K562 (cell line): ENCODE results near the gene ADAMTS14. TPM values are rescaled to one million over a fixed set of nuclear protein-coding genes. Genes with fewer than 3 reads are reported as not detected.

Experiments used
- ATAC-seq: fragments of 200-7000 bp; cut with Tn5 transposase; 3 replicates; pipeline ENCODE4 v1.9.1; 2020; ENCODE audit warnings: moderate library complexity
- BruUV-seq: library from RNA; stranded (reverse); fragments of 400-500 nt; replicated peaks from 2 replicates; lab custom pipeline; 2021; lab: Mats Ljungman, UMichigan
- CTCF ChIA-PET: fragments of 300-600 bp; formaldehyde crosslinking; extraction: SDS; loops from one replicate; lab custom pipeline; 2021; ENCODE audit warnings: low intra/inter-chr PET ratio; lab: Yijun Ruan, JAX
- POLR2A ChIA-PET: fragments of 300-600, 350-650 bp; sonication (Branson Sonifier 250); formaldehyde crosslinking; extraction: SDS; loops from one replicate; lab custom pipeline; 2021; ENCODE audit warnings: antibody characterized with exemption, inconsistent platforms; lab: Yijun Ruan, JAX
- DNase-seq, 4 experiments: peaks; one replicate each; pipeline versions ENCODE4 v3.0.0 to v3.0.0-alpha.2; 2011 to 2018; ENCODE audit warnings: low spot score in 3 of 4, mixed read lengths in 3 of 4; ENCODE audit errors: extremely low read depth in 1 of 4
- FAIRE-seq: peaks from 2 replicates; lab custom pipeline; 2011; peaks lifted over from hg19 to GRCh38; lab: Jason Lieb, UNC
- H2AFZ ChIP-seq: 2 replicates; pipeline ENCODE4 v1.6.0; 2011; ENCODE audit warnings: low read depth, low read length, control low read depth, inconsistent platforms
- H3K27ac ChIP-seq: fragments of 200-600 bp; 3 replicates; pipeline ENCODE4 v1.8.0; 2011; ENCODE audit warnings: low read depth, mild to moderate bottlenecking, control low read depth, inconsistent platforms, low read length, moderate library complexity, mixed read lengths; ENCODE audit errors: extremely low read depth
- H3K27me3 ChIP-seq, 2 experiments: fragments of 300-600 bp in 1 of 2; 2 replicates in 1 of 2; 3 replicates in 1 of 2; pipeline versions ENCODE4 v1.6.0 to v1.8.0; 2011; ENCODE audit warnings: inconsistent platforms in 2 of 2, low read length in 2 of 2, mild to moderate bottlenecking in 1 of 2, mixed read lengths in 1 of 2, moderate library complexity in 1 of 2; ENCODE audit not compliant: control insufficient read depth in 2 of 2, insufficient read depth in 2 of 2
- H3K36me3 ChIP-seq: fragments of 300-600 bp; 3 replicates; pipeline ENCODE4 v1.8.0; 2011; ENCODE audit warnings: mild to moderate bottlenecking, low read length, inconsistent platforms; ENCODE audit not compliant: control insufficient read depth, insufficient read depth
- H3K4me1 ChIP-seq, 2 experiments: fragments of 200-600 bp in 1 of 2; replicated peaks in 1 of 2; 2 replicates in 1 of 2; 3 replicates in 1 of 2; pipeline versions ENCODE4 v1.5.1 to v1.8.0; 2011; ENCODE audit warnings: inconsistent platforms in 2 of 2, low read length in 2 of 2, mild to moderate bottlenecking in 1 of 2, mixed read lengths in 1 of 2, moderate library complexity in 1 of 2; ENCODE audit not compliant: control insufficient read depth in 2 of 2, insufficient read depth in 2 of 2
- H3K4me2 ChIP-seq: 2 replicates; pipeline ENCODE4 v1.6.1; 2011; ENCODE audit warnings: low read length, control low read depth, inconsistent platforms, mixed read lengths; ENCODE audit not compliant: insufficient read depth
- H3K4me3 ChIP-seq: fragments of 200-600 bp; sonication (generic), shearing (Covaris generic); 2 replicates; pipeline ENCODE4 v1.5.1; 2016; ENCODE audit warnings: control low read depth, inconsistent platforms
- H3K79me2 ChIP-seq: fragments of 200-600 bp; 3 replicates; pipeline ENCODE4 v1.8.0; 2011; ENCODE audit warnings: low read length, inconsistent platforms; ENCODE audit not compliant: control insufficient read depth, insufficient read depth
- H3K9ac ChIP-seq, 2 experiments: 2 replicates each; pipeline versions ENCODE4 v1.6.0 to v1.6.1; 2011; ENCODE audit warnings: low read depth in 2 of 2, low read length in 2 of 2, control low read depth in 1 of 2, inconsistent platforms in 1 of 2, mild to moderate bottlenecking in 1 of 2, mixed read lengths in 1 of 2; ENCODE audit not compliant: insufficient read depth in 1 of 2
- H3K9me1 ChIP-seq: one replicate; pipeline ENCODE4 v1.6.0; 2011; ENCODE audit warnings: inconsistent platforms, mild to moderate bottlenecking, low read length, moderate library complexity; ENCODE audit not compliant: control insufficient read depth, insufficient read depth
- H3K9me3 ChIP-seq: replicated peaks from 2 replicates; pipeline ENCODE4 v1.5.1; 2011; ENCODE audit warnings: low read depth, low read length, inconsistent platforms; ENCODE audit not compliant: control insufficient read depth, insufficient read depth
- H4K20me1 ChIP-seq: replicated peaks from 2 replicates; pipeline ENCODE4 v1.6.1; 2011; ENCODE audit warnings: low read length, inconsistent platforms, mixed read lengths; ENCODE audit not compliant: control insufficient read depth, insufficient read depth
- ARID1B ChIP-seq: fragments of 450-650 bp; IDR thresholded peaks from 2 replicates; pipeline ENCODE4 v1.6.1; 2016; ENCODE audit warnings: antibody characterized with exemption, mild to moderate bottlenecking, inconsistent platforms
- CBFA2T2 ChIP-seq: fragments of 450-650 bp; conservative IDR thresholded peaks from 2 replicates; pipeline ENCODE4 v1.6.1; 2017; ENCODE audit warnings: mild to moderate bottlenecking
- CBFA2T3 ChIP-seq: fragments of 450-650 bp; IDR thresholded peaks from 2 replicates; pipeline ENCODE4 v1.6.1; 2017
- DDX20 ChIP-seq: fragments of 450-650 bp; IDR thresholded peaks from 2 replicates; pipeline ENCODE4 v1.6.1; 2016; ENCODE audit warnings: missing genetic modification characterization, low read depth, mild to moderate bottlenecking, missing compliant biosample characterization, moderate library complexity
- ELF4 ChIP-seq: fragments of 450-650 bp; formaldehyde crosslinking; IDR thresholded peaks from 2 replicates; pipeline ENCODE4 v1.4.0; 2022; ENCODE audit warnings: missing genetic modification characterization
- EP300 ChIP-seq: IDR thresholded peaks from 2 replicates; pipeline ENCODE4 v1.6.1; 2012; ENCODE audit warnings: low read length, improper control_type of control experiment
- KLF16 ChIP-seq: IDR thresholded peaks from 2 replicates; pipeline ENCODE4 v1.6.1; 2016; ENCODE audit warnings: antibody characterized with exemption
- TCF3 ChIP-seq: sonication (generic); formaldehyde crosslinking; IDR thresholded peaks from 2 replicates; pipeline ENCODE4 v1.4.0; 2020; ENCODE audit warnings: mild to moderate bottlenecking, missing genetic modification reagents
- TCF7L2 ChIP-seq: fragments of 150-350 bp; IDR thresholded peaks from 2 replicates; pipeline ENCODE4 v1.6.1; 2016; ENCODE audit warnings: low read depth, mild to moderate bottlenecking, low read length, moderate library complexity
- TEAD4 ChIP-seq, 2 experiments: sonication (generic) in 1 of 2; formaldehyde crosslinking in 1 of 2; IDR thresholded peaks; 2 replicates each; pipeline versions ENCODE4 v1.6.1 to v1.8.0; 2012 to 2022; ENCODE audit warnings: borderline replicate concordance in 1 of 2, inconsistent platforms in 1 of 2, low read length in 1 of 2, mild to moderate bottlenecking in 1 of 2, missing genetic modification reagents in 1 of 2
- VEZF1 ChIP-seq: fragments of 200-800 bp; sonication (Bioruptor generic); IDR thresholded peaks from 2 replicates; pipeline ENCODE4 v1.6.1; 2017; ENCODE audit warnings: missing genetic modification characterization, missing compliant biosample characterization
- ZNF23 ChIP-seq: fragments of 250-450 bp; sonication (Bioruptor Pico); IDR thresholded peaks from 2 replicates; pipeline ENCODE4 v1.4.0; 2020; ENCODE audit warnings: mild to moderate bottlenecking
- ZNF311 ChIP-seq: fragments of 250-450 bp; sonication (Bioruptor Pico); IDR thresholded peaks from 2 replicates; pipeline ENCODE4 v1.4.0; 2020; ENCODE audit warnings: mild to moderate bottlenecking, moderate library complexity
- ZNF431 ChIP-seq: sonication (generic); formaldehyde crosslinking; IDR thresholded peaks from 2 replicates; pipeline ENCODE4 v1.8.0; 2022; ENCODE audit warnings: mild to moderate bottlenecking, missing genetic modification reagents
- ZNF583 ChIP-seq: fragments of 250-450 bp; sonication (Bioruptor Pico); IDR thresholded peaks from 2 replicates; pipeline ENCODE4 v1.4.0; 2020
- ZNF639 ChIP-seq, 2 experiments: fragments of 200-800 bp in 1 of 2; sonication (Bioruptor generic) in 1 of 2; sonication (generic) in 1 of 2; formaldehyde crosslinking in 1 of 2; IDR thresholded peaks in 1 of 2; conservative IDR thresholded peaks in 1 of 2; 2 replicates each; pipeline versions ENCODE4 v1.5.0 to v1.6.1; 2016 to 2020; ENCODE audit warnings: missing compliant biosample characterization in 1 of 2, missing genetic modification characterization in 1 of 2, missing genetic modification reagents in 1 of 2
- WGBS: fragments of 100-300 bp; shearing (Covaris generic); methylation state at CpG from one replicate; pipeline ENCODE4 v1.1.6; 2016; ENCODE audit warnings: low coverage, mixed read lengths; ENCODE audit not compliant: insufficient coverage; ENCODE audit errors: missing lambda C conversion rate; 5-methylcytosine and 5-hydroxymethylcytosine counted together
- in situ Hi-C: fragments of 300-500 bp; cut with MboI; formaldehyde crosslinking; loops from 4 replicates; pipeline ENCODE4 v1.15.0; 2018; ENCODE audit warnings: inconsistent platforms, mixed read lengths
- intact Hi-C: fragments of 100-400 bp; cut with micrococcal nuclease; formaldehyde crosslinking; loops from 2 replicates; pipeline ENCODE4 v1.14.2; 2022
- polyA plus RNA-seq, 8 experiments: library from polyadenylated mRNA; depleted of rRNA in 4 of 8; stranded (reverse) in 5 of 8; unstranded in 3 of 8; fragments of >200 nt; fragmentation: Nextera tagmentation in 2 of 8; fragmentation: Illumina TruSeq in 1 of 8; extraction: Ambion mirVana in 2 of 8; extraction: Trizol in 1 of 8; gene quantifications; 2 replicates each; pipeline versions ENCODE4 v1.2.1 to v1.2.3, GENCODE V29; 2011 to 2014; ENCODE audit warnings: inconsistent platforms in 1 of 8, missing spikeins in 1 of 8
- total RNA-seq, 7 experiments: library from RNA; depleted of rRNA in 6 of 7; stranded (reverse); fragments of >200 nt in 6 of 7; fragmentation: Illumina TruSeq in 2 of 7; extraction: Trizol in 2 of 7; gene quantifications; 2 replicates each; pipeline versions ENCODE4 v1.2.1 to v1.2.3, GENCODE V29; 2011 to 2021; ENCODE audit warnings: low replicate concordance in 1 of 7
- TF ChIP-seq, protein P1 (sequence below): fragments of 450-650 bp; formaldehyde crosslinking; IDR thresholded peaks from 2 replicates; pipeline ENCODE4 v1.4.0; 2020; ENCODE audit warnings: mild to moderate bottlenecking
- TF ChIP-seq, protein P2 (sequence below): sonication (generic); formaldehyde crosslinking; IDR thresholded peaks from 2 replicates; pipeline ENCODE4 v1.8.0; 2022; ENCODE audit warnings: mild to moderate bottlenecking, low read depth, missing genetic modification reagents

The ADAMTS14 gene
- total and polyA plus RNA-seq, 9 of the 15 experiments (the other 6 are each of a cell fraction or from before 2014, with no cell fraction given) = 0.04 to 37.4 (median 15.9) TPM

DNA sequence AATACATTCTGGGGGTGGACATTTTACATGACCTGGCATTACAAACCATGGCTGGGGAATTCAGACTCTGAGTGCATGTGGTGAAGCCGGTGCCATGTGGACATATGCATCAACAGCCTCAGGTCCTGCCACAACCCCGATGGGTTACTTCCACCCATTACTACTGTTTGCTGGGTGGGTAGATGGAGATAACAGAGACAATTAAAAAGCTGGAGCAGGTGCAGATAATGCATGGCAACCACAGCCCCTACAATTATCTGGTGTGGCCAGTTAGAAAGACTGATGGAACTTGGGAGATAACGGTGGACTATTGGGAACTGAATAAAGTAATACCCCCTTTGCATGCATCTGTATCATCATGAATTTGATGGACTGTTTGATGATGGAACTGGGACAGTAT, 21.6 kb upstream of the ADAMTS14 start:
- H3K27ac ChIP-seq = no peak overlapping the region
- TF ChIP-seq CBFA2T2 (peak; percentile 65), TCF7L2 (no peak), TEAD4 (IDR thresholded peaks at IDR 0.05; ENCODE audit: low read length) (0 out of 2 replicates have a peak, but pooled peaks have one; percentile 35), TEAD4 (CRISPR knock-in tag; IDR thresholded peaks at IDR 0.05; ENCODE audit: borderline replicate concordance) (no peak), ZNF639 (CRISPR knock-in tag; conservative IDR thresholded peaks at IDR 0.05 in 1 of 2, IDR thresholded peaks at IDR 0.05 in 1 of 2) (0 out of 4 replicates have a peak, but pooled peaks of 1 of the 2 experiments have one; percentile 50), ELF4 (CRISPR knock-in tag) (0 out of 2 replicates have a peak, but pooled peaks have one; percentile 9), ZNF431 (CRISPR knock-in tag) (no peak), KLF16 (peak; percentile 57; the same call in 1 of the 2 replicates), VEZF1 (CRISPR knock-in tag) (peak; percentile 25; the same call in 1 of the 2 replicates), DDX20 (no peak), ZNF23 (CRISPR knock-in tag) (no peak), EP300 (peak; percentile 20; the same call in 1 of the 2 replicates), ARID1B (peak; percentile 49), ZNF311 (CRISPR knock-in tag) (no peak), ZNF583 (CRISPR knock-in tag) (0 out of 2 replicates have a peak, but pooled peaks have one; percentile 25), TCF3 (CRISPR knock-in tag) (peak; percentile 39), CBFA2T3 (peak; percentile 74)
- TF ChIP-seq, protein P1, sequence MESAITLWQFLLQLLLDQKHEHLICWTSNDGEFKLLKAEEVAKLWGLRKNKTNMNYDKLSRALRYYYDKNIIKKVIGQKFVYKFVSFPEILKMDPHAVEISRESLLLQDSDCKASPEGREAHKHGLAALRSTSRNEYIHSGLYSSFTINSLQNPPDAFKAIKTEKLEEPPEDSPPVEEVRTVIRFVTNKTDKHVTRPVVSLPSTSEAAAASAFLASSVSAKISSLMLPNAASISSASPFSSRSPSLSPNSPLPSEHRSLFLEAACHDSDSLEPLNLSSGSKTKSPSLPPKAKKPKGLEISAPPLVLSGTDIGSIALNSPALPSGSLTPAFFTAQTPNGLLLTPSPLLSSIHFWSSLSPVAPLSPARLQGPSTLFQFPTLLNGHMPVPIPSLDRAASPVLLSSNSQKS (CRISPR knock-in tag) = 0 out of 2 replicates have a peak, but pooled peaks have one; percentile 36
- TF ChIP-seq, protein P2, sequence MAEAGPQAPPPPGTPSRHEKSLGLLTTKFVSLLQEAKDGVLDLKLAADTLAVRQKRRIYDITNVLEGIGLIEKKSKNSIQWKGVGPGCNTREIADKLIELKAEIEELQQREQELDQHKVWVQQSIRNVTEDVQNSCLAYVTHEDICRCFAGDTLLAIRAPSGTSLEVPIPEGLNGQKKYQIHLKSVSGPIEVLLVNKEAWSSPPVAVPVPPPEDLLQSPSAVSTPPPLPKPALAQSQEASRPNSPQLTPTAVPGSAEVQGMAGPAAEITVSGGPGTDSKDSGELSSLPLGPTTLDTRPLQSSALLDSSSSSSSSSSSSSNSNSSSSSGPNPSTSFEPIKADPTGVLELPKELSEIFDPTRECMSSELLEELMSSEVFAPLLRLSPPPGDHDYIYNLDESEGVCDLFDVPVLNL = no peak

More for the DNA sequence above, 21.6 kb upstream of the ADAMTS14 start:
- H4K20me1 ChIP-seq = no peaks in the 10 kb centered on the region
- H3K9me1 ChIP-seq = no peaks in the 10 kb centered on the region
- no peak overlapping the region for H3K4me2 ChIP-seq
- H3K4me3 ChIP-seq = no peak overlapping the region
- DNase-seq (no peak), ATAC-seq (no peak), FAIRE-seq (no peak)
- BruUV-seq = no TSS peak
- CTCF ChIA-PET = no interaction called here
- in situ Hi-C loops (no loop called here), intact Hi-C loops (no loop called here)
- H3K9ac ChIP-seq = no peak overlapping the region
- POLR2A ChIA-PET = no interaction called here
- H3K79me2 ChIP-seq = no peaks in the 10 kb centered on the region
- peaks cover 10 to 38% of the 10 kb centered on the region in 2 experiments; a peak in 4 of 5 replicates for H3K4me1 ChIP-seq
- H3K27me3 ChIP-seq = no peaks in the 10 kb centered on the region
- 47% methylated on average over 3 of the region's 3 CpGs for WGBS
- no peaks in the 10 kb centered on the region for H3K36me3 ChIP-seq
- H3K9me3 ChIP-seq = peaks cover 48% of the 10 kb centered on the region
- no peak overlapping the region for H2AFZ ChIP-seq
